H9 (cell line): Measurements from ENCODE around the gene B3GNT9. TPM values are rescaled to one million over a fixed set of nuclear protein-coding genes. Genes with fewer than 3 reads are reported as not detected.

ENCODE experiments used
- DNase-seq: peaks from one replicate; pipeline ENCODE4 v3.0.0-alpha.2; 2017
- H2AFZ ChIP-seq: one replicate; pipeline ENCODE4 v1.6.1; 2013; ENCODE audit warnings: mild to moderate bottlenecking, low read length, control low read depth, moderate library complexity
- H2AK5ac ChIP-seq: 2 replicates; pipeline ENCODE4 v1.6.1; 2013; ENCODE audit warnings: low read length, control low read depth, mixed read lengths; ENCODE audit not compliant: insufficient read length
- H2BK120ac ChIP-seq: one replicate; pipeline ENCODE4 v1.6.1; 2013; ENCODE audit warnings: low read depth, mild to moderate bottlenecking, low read length, control low read depth, inconsistent platforms; ENCODE audit not compliant: poor library complexity, severe bottlenecking
- H2BK12ac ChIP-seq: 2 replicates; pipeline ENCODE4 v1.6.1; 2013; ENCODE audit warnings: low read length, control low read depth, mixed read lengths, low read depth; ENCODE audit not compliant: insufficient read length
- H2BK15ac ChIP-seq: 2 replicates; pipeline ENCODE4 v1.6.1; 2013; ENCODE audit warnings: low read depth, low read length, control low read depth
- H2BK20ac ChIP-seq: one replicate; pipeline ENCODE4 v1.6.1; 2013; ENCODE audit warnings: low read depth, mild to moderate bottlenecking, low read length, control low read depth, inconsistent platforms; ENCODE audit not compliant: poor library complexity, severe bottlenecking
- H2BK5ac ChIP-seq: 2 replicates; pipeline ENCODE4 v1.6.1; 2013; ENCODE audit warnings: low read length, control low read depth, mixed read lengths; ENCODE audit not compliant: insufficient read length
- H3K14ac ChIP-seq: 2 replicates; pipeline ENCODE4 v1.6.1; 2013; ENCODE audit warnings: low read length, control low read depth; ENCODE audit not compliant: insufficient read depth
- H3K18ac ChIP-seq: 2 replicates; pipeline ENCODE4 v1.6.1; 2013; ENCODE audit warnings: low read depth, mild to moderate bottlenecking, mixed read lengths, low read length, control low read depth; ENCODE audit not compliant: insufficient read length
- H3K23ac ChIP-seq: 2 replicates; pipeline ENCODE4 v1.6.1; 2013; ENCODE audit warnings: low read length, control low read depth, mixed read lengths, low read depth; ENCODE audit not compliant: insufficient read length
- H3K23me2 ChIP-seq: 2 replicates; pipeline ENCODE4 v1.6.1; 2013; ENCODE audit warnings: low read depth, mild to moderate bottlenecking, mixed read lengths, low read length, control low read depth; ENCODE audit not compliant: insufficient read length, poor library complexity, severe bottlenecking
- H3K27ac ChIP-seq: 2 replicates; pipeline ENCODE4 v1.5.1; 2013; ENCODE audit warnings: low read length, control low read depth, mixed read lengths, low read depth; ENCODE audit not compliant: insufficient read length
- H3K27me3 ChIP-seq: 2 replicates; pipeline ENCODE4 v1.6.1; 2013; ENCODE audit warnings: low read length, control low read depth, inconsistent platforms; ENCODE audit not compliant: insufficient read depth
- H3K4ac ChIP-seq: 2 replicates; pipeline ENCODE4 v1.6.1; 2013; ENCODE audit warnings: low read depth, mild to moderate bottlenecking, control low read depth, inconsistent platforms, low read length, moderate library complexity
- H3K4me1 ChIP-seq: 2 replicates; pipeline ENCODE4 v1.6.1; 2013; ENCODE audit warnings: low read length, control low read depth, inconsistent platforms; ENCODE audit not compliant: insufficient read depth
- H3K4me2 ChIP-seq: 2 replicates; pipeline ENCODE4 v1.6.1; 2013; ENCODE audit warnings: low read length, control low read depth, mixed read lengths; ENCODE audit not compliant: insufficient read length, insufficient read depth
- H3K56ac ChIP-seq: 2 replicates; pipeline ENCODE4 v1.6.1; 2013; ENCODE audit warnings: low read depth, mild to moderate bottlenecking, mixed read lengths, low read length, control low read depth; ENCODE audit not compliant: insufficient read length
- H3K79me1 ChIP-seq: 2 replicates; pipeline ENCODE4 v1.6.1; 2013; ENCODE audit warnings: low read depth, mild to moderate bottlenecking, moderate library complexity, low read length, control low read depth, inconsistent platforms; ENCODE audit not compliant: insufficient read depth, poor library complexity, severe bottlenecking
- H3K79me2 ChIP-seq: 2 replicates; pipeline ENCODE4 v1.6.1; 2013; ENCODE audit warnings: low read length, control low read depth, inconsistent platforms; ENCODE audit not compliant: insufficient read depth
- H3K9ac ChIP-seq: 2 replicates; pipeline ENCODE4 v1.6.1; 2013; ENCODE audit warnings: low read length, control low read depth, mixed read lengths; ENCODE audit not compliant: insufficient read length; ENCODE audit errors: extremely low read depth
- H3K9me3 ChIP-seq: one replicate; pipeline ENCODE4 v1.6.1; 2013; ENCODE audit warnings: low read depth, low read length, inconsistent platforms; ENCODE audit not compliant: control insufficient read depth
- H3T11ph ChIP-seq: one replicate; pipeline ENCODE4 v1.6.1; 2013; ENCODE audit warnings: mild to moderate bottlenecking, low read length, control low read depth, inconsistent platforms
- H4K20me1 ChIP-seq: one replicate; pipeline ENCODE4 v1.6.1; 2013; ENCODE audit not compliant: control insufficient read depth, insufficient read length, insufficient read depth
- H4K5ac ChIP-seq: 2 replicates; pipeline ENCODE4 v1.6.1; 2013; ENCODE audit warnings: low read depth, mild to moderate bottlenecking, mixed read lengths, low read length, control low read depth; ENCODE audit not compliant: insufficient read length
- H4K8ac ChIP-seq: replicated peaks from 2 replicates; pipeline ENCODE4 v1.6.1; 2013; ENCODE audit warnings: low read length, control low read depth, mixed read lengths, low read depth; ENCODE audit not compliant: insufficient read length
- H4K91ac ChIP-seq: 2 replicates; pipeline ENCODE4 v1.6.1; 2013; ENCODE audit warnings: low read depth, mild to moderate bottlenecking, moderate library complexity, mixed read lengths, low read length, control low read depth; ENCODE audit not compliant: insufficient read length
- H3K27ac Mint-ChIP-seq, 3 experiments: 2 replicates in 2 of 3; 3 replicates in 1 of 3; pipeline ENCODE4 v1.8.0; 2020 to 2021; ENCODE audit warnings: mixed read lengths in 3 of 3, mild to moderate bottlenecking in 1 of 3, moderate library complexity in 1 of 3
- H3K27me3 Mint-ChIP-seq: 2 replicates; pipeline ENCODE4 v1.8.0; 2021; ENCODE audit warnings: low read depth, mild to moderate bottlenecking, moderate library complexity, mixed read lengths
- H3K36me3 Mint-ChIP-seq, 3 experiments: 2 replicates in 2 of 3; 3 replicates in 1 of 3; pipeline ENCODE4 v1.8.0; 2020 to 2021; ENCODE audit warnings: low read depth in 3 of 3, mixed read lengths in 3 of 3; ENCODE audit not compliant: insufficient read depth in 1 of 3
- H3K4me1 Mint-ChIP-seq, 2 experiments: 2 replicates each; pipeline ENCODE4 v1.8.0; 2020; ENCODE audit warnings: mixed read lengths in 2 of 2
- H3K4me3 Mint-ChIP-seq, 2 experiments: 2 replicates in 1 of 2; 3 replicates in 1 of 2; pipeline ENCODE4 v1.8.0; 2020 to 2021; ENCODE audit warnings: mild to moderate bottlenecking in 2 of 2, mixed read lengths in 2 of 2, moderate library complexity in 1 of 2
- H3K9me3 Mint-ChIP-seq, 2 experiments: 2 replicates in 1 of 2; 3 replicates in 1 of 2; pipeline ENCODE4 v1.8.0; 2020; ENCODE audit warnings: mild to moderate bottlenecking in 2 of 2, mixed read lengths in 2 of 2, moderate library complexity in 1 of 2
- CTCF ChIP-seq: fragments of 200-600 bp; sonication (generic); conservative IDR thresholded peaks from 3 replicates; pipeline ENCODE4 v1.8.0; 2021; ENCODE audit warnings: antibody characterized with exemption, mild to moderate bottlenecking
- WGBS: extraction: QIAGEN DNeasy Blood & Tissue Kit; methylation state at CpG from one replicate; pipeline ENCODE4 v1.1.7; 2013; ENCODE audit warnings: missing lambda C conversion rate, low lambda C conversion rate, mixed read lengths; ENCODE audit not compliant: insufficient read length; ENCODE audit errors: extremely low coverage; 5-methylcytosine and 5-hydroxymethylcytosine counted together
- total RNA-seq: library from RNA; stranded (reverse); gene quantifications from 2 replicates; pipeline ENCODE4 v1.2.1, GENCODE V29; 2021

The B3GNT9 gene
- total RNA-seq, 1 experiment from 2014 or later: 11.2 TPM

- no peak overlapping the region for H3K4me2 ChIP-seq
- no peak for DNase-seq
- H4K91ac ChIP-seq: no peak overlapping the region
- no peak overlapping the region for H2AK5ac ChIP-seq
- no peak overlapping the region for H3T11ph ChIP-seq
- H3K23ac ChIP-seq: no peak overlapping the region
- no peak overlapping the region for H2BK120ac ChIP-seq
- no peak overlapping the region for H3K56ac ChIP-seq
- Mint-ChIP-seq H3K36me3 (peaks cover 0 to 5% (median 4%) of the 10 kb centered on the region in 3 experiments; a peak in 2 of 7 replicates), H3K27ac (no peak overlapping the region), H3K4me1 (peaks cover 26 to 27% of the 10 kb centered on the region in 2 experiments), H3K27me3 (peaks cover 37% of the 10 kb centered on the region), H3K9me3 (no peaks in the 10 kb centered on the region; a peak in 1 of 5 replicates), H3K4me3 (no peak overlapping the region)
- H3K23me2 ChIP-seq: peaks cover 22% of the 10 kb centered on the region
- no peaks in the 10 kb centered on the region for H3K9me3 ChIP-seq
- H3K9ac ChIP-seq: no peak overlapping the region
- no peaks in the 10 kb centered on the region for H4K20me1 ChIP-seq
- WGBS: no CpG with 5 or more reads among the region's 2 CpGs
- H2BK12ac ChIP-seq: no peak overlapping the region
- no peak overlapping the region for H3K27ac ChIP-seq
- H3K79me2 ChIP-seq: no peaks in the 10 kb centered on the region
- H3K27me3 ChIP-seq: peaks cover 4% of the 10 kb centered on the region; the same call in 1 of the 2 replicates
- no peak overlapping the region for H4K8ac ChIP-seq
- H3K4me1 ChIP-seq: peaks cover 6% of the 10 kb centered on the region; the same call in 1 of the 2 replicates
- H2BK5ac ChIP-seq: no peak overlapping the region
- no peak for TF ChIP-seq CTCF
- H3K79me1 ChIP-seq: no peaks in the 10 kb centered on the region
- H3K14ac ChIP-seq: no peak overlapping the region
- H3K18ac ChIP-seq: no peak overlapping the region
- no peak overlapping the region for H3K4ac ChIP-seq
- no peak overlapping the region for H2AFZ ChIP-seq
- H2BK15ac ChIP-seq: no peak overlapping the region
- no peak overlapping the region for H4K5ac ChIP-seq
- no peak overlapping the region for H2BK20ac ChIP-seq
Observed at GRCh38 chr16:67182288-67182687, 31.5 kb upstream of the B3GNT9 start.
